Fibroblast of mammary gland (primary cell): ENCODE data around the gene DDX43.
A peak's percentile ranks its signal among the peaks of the same experiment; 100 is the strongest.
"Not testable (repeated sequence)": the region's sequence is repeated elsewhere in the genome, so short reads cannot be mapped to it uniquely, and the experiment has no call there.

Experiments used
- DNase-seq: peaks from one replicate; pipeline ENCODE4 v3.0.0-alpha.2; 2010; ENCODE audit warnings: low read depth
- H3K4me3 ChIP-seq: 2 replicates; pipeline ENCODE4 v1.5.1; 2011; ENCODE audit warnings: low read depth, mild to moderate bottlenecking, low read length, moderate library complexity; ENCODE audit not compliant: control insufficient read depth
- CTCF ChIP-seq: conservative IDR thresholded peaks from 2 replicates; pipeline ENCODE4 v1.5.1; 2011; ENCODE audit warnings: low read depth, low read length, inconsistent platforms; ENCODE audit not compliant: control insufficient read depth, insufficient read depth

The DDX43 gene

GRCh38 chr6:73443555-73443954, 48.9 kb downstream of the DDX43 start:
- H3K4me3 ChIP-seq: no peak overlapping the region
- TF ChIP-seq CTCF: no peak
- DNase-seq: no peak

DNA sequence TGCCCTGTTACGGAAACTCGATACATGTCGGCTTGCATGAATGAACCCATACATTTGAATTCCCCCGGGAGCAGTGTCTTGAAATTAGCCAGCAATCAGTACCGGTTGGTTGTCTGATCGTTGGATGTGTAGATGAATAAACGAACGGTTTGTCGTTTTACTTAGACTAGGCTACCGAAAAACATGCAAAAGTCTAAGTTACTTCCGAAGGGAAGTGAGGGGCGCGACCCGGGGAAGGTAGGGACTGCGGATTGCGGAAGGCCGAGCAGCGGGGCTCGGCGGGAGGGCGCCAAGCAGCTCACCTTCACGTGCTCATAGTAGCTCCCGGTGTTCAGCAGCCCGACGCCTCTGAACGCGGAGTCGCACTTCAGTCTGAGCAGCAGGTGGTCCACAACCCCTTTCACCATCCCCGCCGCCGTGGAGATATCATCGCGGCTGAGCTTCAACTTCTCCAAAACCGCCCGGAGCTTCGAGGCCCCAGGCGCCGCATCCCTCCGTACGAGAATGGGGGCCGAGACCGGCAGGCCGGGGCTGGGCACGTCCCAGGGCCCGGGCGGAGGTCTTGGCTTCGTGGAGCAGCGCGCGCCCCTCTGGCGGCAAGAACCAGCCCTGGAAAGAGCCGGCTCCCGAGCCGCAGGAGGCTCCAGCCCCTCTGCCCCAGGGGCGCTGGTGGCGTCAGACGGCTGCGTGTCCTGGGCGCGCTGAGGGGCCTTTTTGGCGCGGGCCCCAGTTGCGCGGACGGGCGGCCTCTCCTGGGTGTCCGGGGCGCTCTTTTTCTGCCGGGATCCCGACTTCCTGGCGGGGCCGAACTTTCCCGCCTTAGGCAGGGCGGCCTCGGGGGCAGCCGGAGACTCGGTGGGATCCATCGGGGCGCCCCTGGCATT, 56.8 kb downstream of the DDX43 start:
- peak overlapping the region; percentile 77 for H3K4me3 ChIP-seq
- no peak for TF ChIP-seq CTCF
- peak; percentile 61 for DNase-seq

- DNase-seq: peak; percentile 59
- TF ChIP-seq CTCF: no peak
- peak within 1 kb of the TSS; percentile 77 for H3K4me3 ChIP-seq
Measured at GRCh38 chr6:73452107-73452461, 57.5 kb downstream of the DDX43 start, which contains the start of gene CGAS. Gene CGAS, minus strand, starts transcription at chr6:73452297. Its CDS starts 116 bp downstream, at chr6:73452181.

- no peak overlapping the region for H3K4me3 ChIP-seq
- no peak for TF ChIP-seq CTCF
- DNase-seq: peak; percentile 25
Measured at GRCh38 chr6:73455865-73456629, 61.4 kb downstream of the DDX43 start.

DNA sequence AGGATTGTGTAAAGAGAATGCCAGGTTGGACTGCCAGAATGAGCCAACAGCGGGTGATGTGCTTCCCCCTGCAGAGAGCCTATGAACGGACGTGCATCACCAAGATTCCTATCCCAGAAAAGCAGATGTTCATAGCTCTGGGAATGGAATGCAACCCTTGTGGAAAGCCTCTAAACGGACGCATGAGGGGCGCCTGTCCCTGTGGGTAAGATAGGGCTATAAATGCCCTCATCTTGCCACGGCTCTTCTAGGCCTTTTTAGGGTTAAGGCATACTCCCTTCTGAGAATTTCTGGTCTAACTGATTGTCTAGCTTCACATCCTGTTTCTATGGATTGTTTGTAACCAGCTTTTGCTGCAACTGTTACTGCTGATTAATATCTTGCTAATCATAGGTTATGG, 64.8 kb downstream of the DDX43 start:
- not testable (repeated sequence) for H3K4me3 ChIP-seq, DNase-seq

DNA sequence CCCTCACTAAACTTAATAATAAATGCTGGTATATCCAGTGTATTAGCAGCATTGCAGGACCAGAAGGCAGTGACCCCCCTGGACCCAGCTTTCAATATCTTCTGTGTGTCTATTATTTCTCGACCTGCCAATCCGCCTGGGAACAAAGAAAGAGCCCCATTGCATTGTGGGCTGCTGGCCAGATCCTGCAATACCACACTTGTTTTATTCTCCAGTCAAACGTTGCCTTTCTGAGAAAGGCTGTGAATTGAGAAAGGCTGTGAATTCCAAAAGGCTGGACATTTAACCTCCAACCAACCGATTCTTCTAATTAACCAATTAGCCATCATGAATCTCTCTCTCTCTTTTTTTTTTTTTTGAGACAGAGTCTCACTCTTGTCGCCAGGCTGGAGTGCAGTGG, 65.4 kb downstream of the DDX43 start:
- H3K4me3 ChIP-seq: no peak overlapping the region
- TF ChIP-seq CTCF: no peak
- no peak for DNase-seq
